Skeletal muscle tissue (tissue), 4 donors: ENCODE data around the gene CMKLR1. TPM values are rescaled to one million over a fixed set of nuclear protein-coding genes. Genes with fewer than 3 reads are reported as not detected.

Source experiments
- H3K27ac ChIP-seq: one replicate; pipeline ENCODE4 v1.7.0; 2013; ENCODE audit warnings: mild to moderate bottlenecking, low read depth, low read length, inconsistent platforms
- H3K27me3 ChIP-seq, 3 donors: one replicate each; pipeline ENCODE4 v1.7.0; 2013; ENCODE audit warnings: low read length in 3 of 3; ENCODE audit not compliant: control insufficient read depth in 3 of 3, insufficient read depth in 3 of 3
- H3K36me3 ChIP-seq, 3 donors: one replicate each; pipeline ENCODE4 v1.7.0; 2013; ENCODE audit warnings: low read length in 3 of 3; ENCODE audit not compliant: control insufficient read depth in 3 of 3, insufficient read depth in 3 of 3
- H3K4me1 ChIP-seq, 3 donors: one replicate each; pipeline ENCODE4 v1.7.0; 2013; ENCODE audit warnings: low read length in 3 of 3, mild to moderate bottlenecking in 3 of 3; ENCODE audit not compliant: control insufficient read depth in 3 of 3, insufficient read depth in 3 of 3
- H3K4me3 ChIP-seq, 3 donors: one replicate each; pipeline ENCODE4 v1.7.0; 2013; ENCODE audit warnings: low read length in 3 of 3
- H3K9ac ChIP-seq, 3 donors: one replicate each; pipeline ENCODE4 v1.7.0; 2013; ENCODE audit warnings: low read length in 3 of 3, mild to moderate bottlenecking in 3 of 3, moderate library complexity in 2 of 3, low read depth in 1 of 3
- H3K9me3 ChIP-seq, 3 donors: one replicate each; pipeline ENCODE4 v1.7.0; 2013; ENCODE audit warnings: low read length in 3 of 3; ENCODE audit not compliant: control insufficient read depth in 3 of 3
- total RNA-seq: library from RNA; depleted of rRNA; stranded (reverse); fragments of >200 nt; gene quantifications from one replicate; pipeline ENCODE4 v1.2.3, GENCODE V29; 2014
- donor health status: Osteomylitis.

Gene CMKLR1
- total RNA-seq, 1 donor from 2014 or later: 5.7 TPM

- no peak overlapping the region for H3K27ac ChIP-seq
- no peak overlapping the region for H3K9ac ChIP-seq
- peaks cover 0 to 5% (median 4%) of the 10 kb centered on the region in 3 donors for H3K9me3 ChIP-seq
- H3K4me3 ChIP-seq: no peak overlapping the region
- peaks cover 2 to 14% (median 6%) of the 10 kb centered on the region in 3 donors for H3K27me3 ChIP-seq
- H3K4me1 ChIP-seq: no peaks in the 10 kb centered on the region
- no peaks in the 10 kb centered on the region for H3K36me3 ChIP-seq
These were observed 98.2 kb downstream of the CMKLR1 start for GRCh38 chr12:108240928-108241327.

- Histone ChIP-seq H3K9me3 (peaks cover 0 to 5% (median 4%) of the 10 kb centered on the region in 3 donors), H3K4me1 (no peaks in the 10 kb centered on the region), H3K27me3 (peaks cover 0 to 17% (median 3%) of the 10 kb centered on the region in 3 donors), H3K4me3 (no peak overlapping the region), H3K27ac (no peak overlapping the region), H3K9ac (no peak overlapping the region), H3K36me3 (no peaks in the 10 kb centered on the region)
These were observed 98.9 kb downstream of the CMKLR1 start for GRCh38 chr12:108240027-108240785.

- Histone ChIP-seq H3K27ac (no peak overlapping the region), H3K9ac (no peak overlapping the region), H3K27me3 (peaks cover 0 to 17% (median 3%) of the 10 kb centered on the region in 3 donors), H3K4me1 (no peaks in the 10 kb centered on the region), H3K36me3 (no peaks in the 10 kb centered on the region), H3K4me3 (no peak overlapping the region), H3K9me3 (peaks cover 0 to 5% (median 4%) of the 10 kb centered on the region in 3 donors)
These were observed 99.7 kb downstream of the CMKLR1 start for GRCh38 chr12:108239378-108239777.

- no peak overlapping the region for H3K9ac ChIP-seq
- no peaks in the 10 kb centered on the region for H3K4me1 ChIP-seq
- no peak overlapping the region for H3K4me3 ChIP-seq
- H3K27me3 ChIP-seq: peaks cover 0 to 17% (median 3%) of the 10 kb centered on the region in 3 donors
- no peak overlapping the region for H3K27ac ChIP-seq
- peaks cover 0 to 5% (median 4%) of the 10 kb centered on the region in 3 donors for H3K9me3 ChIP-seq
- H3K36me3 ChIP-seq: no peaks in the 10 kb centered on the region
These were observed 100.6 kb downstream of the CMKLR1 start for GRCh38 chr12:108238474-108238873.

Other genes with a start within 250 kb of the CMKLR1 start
- gene WSCD2, start 210.0 kb downstream of the CMKLR1 start, total RNA-seq: 5.7 TPM
- gene FICD, start 176.0 kb upstream of the CMKLR1 start, total RNA-seq: 1.6 TPM
- gene SART3, start 221.9 kb upstream of the CMKLR1 start, total RNA-seq: 43.3 TPM
- gene ISCU, start 223.3 kb upstream of the CMKLR1 start, total RNA-seq: 83.0 TPM